GM21515 (cell line): ENCODE measurements around the gene MAP10.
"Not testable (repeated sequence)": the region's sequence is repeated elsewhere in the genome, so short reads cannot be mapped to it uniquely, and the experiment has no call there.

ENCODE experiments used
- ATAC-seq: cut with Tn5 transposase; IDR thresholded peaks from one replicate; pipeline ENCODE4 v1.9.1; 2021; ENCODE audit not compliant: unreplicated experiment

MAP10 gene

DNA sequence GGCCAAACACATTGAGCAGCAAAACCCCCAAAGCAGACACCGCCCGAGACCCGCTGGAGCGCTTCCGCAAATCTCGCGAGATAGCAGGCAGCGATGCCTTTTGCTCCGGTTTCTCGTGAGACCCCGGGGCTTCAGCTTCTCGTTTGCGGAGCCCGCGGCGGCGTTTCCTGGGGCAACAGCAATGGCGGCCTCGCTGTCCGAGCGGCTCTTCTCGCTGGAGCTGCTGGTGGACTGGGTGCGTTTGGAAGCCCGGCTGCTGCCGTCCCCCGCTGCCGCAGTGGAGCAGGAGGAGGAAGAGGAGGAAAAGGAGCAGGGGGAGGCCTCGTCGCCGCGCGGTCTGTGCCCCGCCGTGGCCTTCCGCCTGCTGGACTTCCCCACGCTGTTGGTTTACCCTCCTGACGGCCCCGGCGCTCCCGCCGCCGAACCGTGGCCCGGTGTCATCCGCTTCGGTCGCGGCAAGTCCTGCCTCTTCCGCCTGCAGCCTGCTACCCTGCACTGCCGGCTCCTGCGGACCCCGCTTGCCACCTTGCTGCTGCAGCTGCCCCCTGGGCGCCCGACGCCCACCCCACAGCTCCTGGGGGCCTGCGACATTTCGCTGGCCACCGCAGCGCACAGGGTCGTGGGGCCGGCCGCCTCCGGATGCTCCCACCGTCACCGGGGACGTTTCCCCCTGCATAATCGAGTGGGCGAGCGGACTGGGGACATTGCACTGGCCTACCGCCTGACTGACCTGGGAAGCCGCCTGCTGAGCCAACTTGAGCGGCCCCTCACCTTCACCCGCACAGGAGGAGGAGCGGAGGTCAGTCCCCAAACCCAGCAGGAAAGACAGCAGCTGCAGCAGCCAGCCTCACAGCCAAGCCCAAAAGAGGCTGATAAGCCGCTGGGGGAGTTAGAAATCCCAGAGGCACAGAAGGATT, at the start of gene MAP10:
Gene MAP10 (plus strand): TSS at position 148 of the 917 bp plus-strand sequence. CDS start 34 bp downstream, at position 182.
- ATAC-seq = peak; percentile 82

- no peak for ATAC-seq
Measured at GRCh38 chr1:232764458-232765251, 40.6 kb upstream of the MAP10 start.

GRCh38 chr1:232765542-232765941, 39.7 kb upstream of the MAP10 start:
- no peak for ATAC-seq

- no peak for ATAC-seq
Measured at GRCh38 chr1:232766241-232766890, 38.9 kb upstream of the MAP10 start.

- ATAC-seq = no peak
Measured at GRCh38 chr1:232766904-232767303, 38.3 kb upstream of the MAP10 start.

- no peak for ATAC-seq
Measured at GRCh38 chr1:232767305-232768074, 37.7 kb upstream of the MAP10 start.

- ATAC-seq = no peak
Measured at GRCh38 chr1:232768793-232769192, 36.4 kb upstream of the MAP10 start.

DNA sequence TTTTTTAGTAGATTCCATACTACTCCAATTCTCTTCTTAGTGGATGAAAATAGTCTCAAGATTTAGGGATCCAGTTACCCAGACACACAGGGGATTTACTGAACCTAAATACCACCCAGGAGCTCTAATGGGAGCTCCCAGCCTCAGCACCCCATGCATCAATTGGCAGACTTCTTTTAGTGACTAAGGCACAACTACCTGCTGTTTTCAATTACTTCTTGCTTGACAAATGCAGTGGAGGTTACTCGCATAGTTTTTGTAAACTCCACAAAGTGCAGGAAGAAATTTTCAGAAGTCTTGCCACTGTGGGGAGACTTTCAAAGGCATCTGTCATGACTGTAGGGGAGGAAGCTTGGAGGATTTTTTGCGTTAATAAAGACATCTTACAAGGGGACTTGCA, 35.5 kb upstream of the MAP10 start:
- ATAC-seq = no peak

DNA sequence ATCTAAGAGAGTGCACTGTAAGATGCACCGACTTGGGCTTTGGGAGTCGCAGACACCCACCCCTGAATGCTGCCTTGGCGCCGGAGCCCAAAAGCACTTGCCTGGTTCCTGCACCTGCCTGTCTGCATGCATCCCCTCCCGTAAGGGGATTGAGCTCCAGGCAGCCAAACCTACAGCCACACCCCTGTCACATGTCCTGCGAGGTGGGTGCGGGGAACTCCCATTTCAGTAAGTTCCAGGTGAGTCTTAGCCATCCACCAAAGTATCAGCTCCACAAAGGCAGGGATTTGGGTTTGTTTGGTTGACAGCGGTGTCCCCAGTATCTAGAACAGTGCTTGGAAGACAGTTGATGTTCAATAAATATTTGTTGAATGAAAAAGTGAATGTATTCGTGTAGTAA, 31.5 kb upstream of the MAP10 start:
- ATAC-seq = no peak

GRCh38 chr1:232776526-232777106, 28.6 kb upstream of the MAP10 start:
- no peak for ATAC-seq

GRCh38 chr1:232780354-232780753, 24.9 kb upstream of the MAP10 start:
- no peak for ATAC-seq

DNA sequence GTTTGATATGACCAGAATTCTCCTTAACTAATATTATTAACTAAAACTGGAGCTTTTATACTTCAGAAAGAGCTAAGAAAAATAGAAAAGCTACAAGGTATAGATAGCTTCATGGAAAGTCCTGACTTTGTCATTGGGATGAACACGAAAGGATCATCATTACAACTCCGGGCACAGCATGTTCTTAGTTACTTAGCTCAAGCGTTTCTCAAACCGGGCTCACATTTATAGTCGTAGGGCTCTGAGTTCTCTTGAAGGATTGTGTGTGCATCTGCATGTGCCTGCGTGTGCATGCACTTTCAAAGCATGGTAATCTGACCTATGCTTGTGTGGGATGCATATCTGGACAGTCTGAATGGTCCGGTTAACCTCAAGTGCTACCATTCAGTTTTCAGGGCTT, 20.4 kb upstream of the MAP10 start:
- ATAC-seq = no peak

- not testable (repeated sequence) for ATAC-seq
Measured at GRCh38 chr1:232785630-232786029, 19.6 kb upstream of the MAP10 start.

- ATAC-seq = no peak
Measured at GRCh38 chr1:232786845-232787455, 18.3 kb upstream of the MAP10 start.

DNA sequence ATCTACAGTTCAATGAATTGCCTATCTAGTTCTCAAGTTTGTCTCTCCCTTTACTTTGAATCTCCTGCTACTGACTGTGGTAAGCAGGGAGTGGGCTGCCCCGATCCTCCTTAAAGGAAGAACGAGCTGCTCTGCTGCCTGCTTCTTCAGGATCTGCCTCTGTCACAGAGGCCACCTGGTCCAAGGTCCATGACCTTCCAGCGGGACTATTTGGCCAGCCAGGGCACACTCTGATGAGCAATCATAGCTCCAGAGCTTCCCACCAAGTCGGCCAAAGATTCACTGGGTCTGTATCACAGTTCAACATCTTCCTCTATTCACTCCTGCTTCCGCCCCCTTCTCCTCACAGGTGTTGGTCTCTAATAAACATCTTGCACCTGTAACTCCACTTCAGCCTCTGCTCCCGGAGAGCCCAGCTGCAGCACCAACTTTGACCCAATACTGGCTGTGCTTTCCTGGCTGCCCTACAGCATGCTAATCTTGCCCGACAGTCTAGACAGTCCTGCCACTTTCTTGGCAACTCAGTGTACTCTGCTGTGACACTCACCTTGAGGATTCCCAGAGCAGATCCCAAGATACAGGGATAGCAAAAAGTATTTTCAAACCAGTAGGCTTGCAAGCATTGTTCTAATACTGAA, 16.9 kb upstream of the MAP10 start:
- ATAC-seq = no peak

GRCh38 chr1:232789651-232790050, 15.6 kb upstream of the MAP10 start:
- ATAC-seq = no peak

- ATAC-seq = no peak
Measured at GRCh38 chr1:232792949-232793348, 12.3 kb upstream of the MAP10 start.

DNA sequence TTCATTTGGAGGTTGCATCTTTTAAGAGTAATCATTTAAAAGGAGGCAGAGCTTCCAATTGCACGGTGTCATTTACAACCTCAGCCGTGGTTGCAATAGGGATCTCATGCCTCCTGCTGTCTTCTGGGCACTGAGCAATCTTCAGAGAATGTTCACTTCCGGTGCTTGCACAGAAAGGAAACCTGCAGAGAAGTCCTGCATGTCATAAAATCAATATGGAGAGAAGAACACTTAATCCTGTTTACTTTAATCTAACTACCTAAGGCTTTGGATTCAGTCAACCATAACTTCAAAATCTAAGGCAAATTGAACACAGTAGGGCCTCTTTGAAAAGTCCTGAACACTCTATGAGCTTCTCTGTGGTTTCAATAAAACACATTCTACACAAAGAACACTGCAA, 11.3 kb upstream of the MAP10 start:
- no peak for ATAC-seq

GRCh38 chr1:232795497-232796053, 9.6 kb upstream of the MAP10 start:
- ATAC-seq = no peak
